Activated CD8-positive, alpha-beta T cell treated with anti-CD3 and anti-CD28 coated beads for 36 hours (primary cell): Measurements from ENCODE around the gene LIN7C. TPM values are rescaled to one million over a fixed set of nuclear protein-coding genes. Genes with fewer than 3 reads are reported as not detected.

ENCODE experiments used
- ATAC-seq: fragments of 200-7000 bp; cut with Tn5 transposase; one replicate; pipeline ENCODE4 v1.10.0; 2021; ENCODE audit warnings: mild to moderate bottlenecking, moderate library complexity
- CTCF ChIA-PET: fragments of 350-600 bp; sonication (Branson Sonifier 250); formaldehyde crosslinking; loops from one replicate; lab custom pipeline; 2021; ENCODE audit warnings: antibody characterized with exemption; lab: Charles Lee
- POLR2A ChIA-PET: fragments of 350-600 bp; sonication (Branson Sonifier 250); formaldehyde crosslinking; loops from one replicate; lab custom pipeline; 2021; ENCODE audit warnings: antibody characterized with exemption; lab: Charles Lee
- DNase-seq: peaks from one replicate; pipeline ENCODE4 v3.0.0-alpha.2; 2020
- H3K27ac Mint-ChIP-seq: one replicate; pipeline ENCODE4 v1.8.0; 2021; ENCODE audit warnings: mild to moderate bottlenecking, mixed read lengths
- H3K27me3 Mint-ChIP-seq: one replicate; pipeline ENCODE4 v1.8.0; 2021; ENCODE audit warnings: mixed read lengths
- H3K36me3 Mint-ChIP-seq: one replicate; pipeline ENCODE4 v1.8.0; 2021; ENCODE audit warnings: low read depth, mixed read lengths
- H3K4me1 Mint-ChIP-seq: one replicate; pipeline ENCODE4 v1.8.0; 2021; ENCODE audit warnings: low read depth, mixed read lengths
- H3K4me3 Mint-ChIP-seq: one replicate; pipeline ENCODE4 v1.8.0; 2021; ENCODE audit warnings: mild to moderate bottlenecking, moderate library complexity, mixed read lengths
- H3K9me3 Mint-ChIP-seq: one replicate; pipeline ENCODE4 v1.8.0; 2021; ENCODE audit warnings: mixed read lengths
- CTCF ChIP-seq: fragments of 200-600 bp; IDR thresholded peaks from one replicate; pipeline ENCODE4 v1.8.0; 2022; ENCODE audit warnings: antibody characterized with exemption, mild to moderate bottlenecking
- intact Hi-C: fragments of 100-400 bp; cut with micrococcal nuclease; formaldehyde crosslinking; loops from one replicate; pipeline ENCODE4 v1.10.0; 2022
- total RNA-seq, 2 experiments: library from RNA; stranded (reverse); gene quantifications; one replicate each; pipeline ENCODE4 v1.2.3, GENCODE V29; 2021

The LIN7C gene
- total RNA-seq, 2 experiments from 2014 or later = 26.9 to 28.9 TPM

GRCh38 chr11:27513389-27513788, 6.8 kb upstream of the LIN7C start:
- Mint-ChIP-seq H3K36me3 (peaks cover 10% of the 10 kb centered on the region), H3K4me3 (no peak overlapping the region), H3K9me3 (peaks cover 3% of the 10 kb centered on the region), H3K27ac (no peak overlapping the region), H3K4me1 (peaks cover 5% of the 10 kb centered on the region), H3K27me3 (no peaks in the 10 kb centered on the region)
- intact Hi-C loops = no loop called here
- no peak for ATAC-seq
- ChIA-PET POLR2A (no interaction called here), CTCF (interaction anchor here (4.6 kb wide), 1 partner anchor 15 kb away, joined by 25 read pairs; no protein-coding TSS in a partner anchor)
- no peak for DNase-seq
- no peak for TF ChIP-seq CTCF

GRCh38 chr11:27512238-27512637, 5.7 kb upstream of the LIN7C start:
- no peak for DNase-seq
- no peak overlapping the region for H3K27ac Mint-ChIP-seq
- intact Hi-C loops = no loop called here
- no peak for ATAC-seq
- ChIA-PET CTCF (interaction anchor here (4.6 kb wide), 1 partner anchor 13 kb away, joined by 25 read pairs; no protein-coding TSS in a partner anchor), POLR2A (no interaction called here)
- H3K4me3 Mint-ChIP-seq = no peak overlapping the region
- no peaks in the 10 kb centered on the region for H3K27me3 Mint-ChIP-seq
- peaks cover 13% of the 10 kb centered on the region for H3K36me3 Mint-ChIP-seq
- TF ChIP-seq CTCF = no peak
- H3K4me1 Mint-ChIP-seq = peaks cover 14% of the 10 kb centered on the region
- peaks cover 3% of the 10 kb centered on the region for H3K9me3 Mint-ChIP-seq

DNA sequence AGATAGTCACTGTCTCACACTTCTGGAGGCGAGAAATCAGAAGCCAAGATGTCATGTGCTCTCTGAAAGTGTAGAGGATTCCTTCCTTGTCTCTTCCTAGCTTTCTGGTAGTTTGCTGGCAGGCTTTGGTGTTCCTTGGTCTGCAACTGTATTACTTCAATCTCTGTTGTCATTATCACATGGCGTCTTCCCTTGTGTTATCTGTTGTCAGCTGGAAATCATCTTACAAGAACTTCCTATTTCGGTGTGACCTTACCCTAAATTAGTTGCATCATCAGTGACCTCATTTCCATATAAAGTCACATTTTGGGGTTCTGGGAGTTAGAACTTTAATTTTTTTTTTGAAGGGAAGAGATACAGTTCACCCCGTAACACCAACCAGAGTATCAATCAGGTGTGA, 3.3 kb upstream of the LIN7C start:
- intact Hi-C loops = loop anchor here (5.0 kb wide), 1 partner anchor 597 kb away; the partner anchor contains the start of genes KIF18A and METTL15
- POLR2A ChIA-PET = no interaction called here
- no peak for TF ChIP-seq CTCF
- CTCF ChIA-PET = interaction anchor here (4.6 kb wide), 1 partner anchor 11 kb away, joined by 25 read pairs; no protein-coding TSS in a partner anchor
- no peak overlapping the region for H3K27ac Mint-ChIP-seq
- DNase-seq (no peak), ATAC-seq (no peak)
- peaks cover 13% of the 10 kb centered on the region for H3K36me3 Mint-ChIP-seq
- no peaks in the 10 kb centered on the region for H3K9me3 Mint-ChIP-seq
- H3K4me1 Mint-ChIP-seq = peaks cover 18% of the 10 kb centered on the region
- no peak overlapping the region for H3K4me3 Mint-ChIP-seq
- H3K27me3 Mint-ChIP-seq = no peaks in the 10 kb centered on the region

DNA sequence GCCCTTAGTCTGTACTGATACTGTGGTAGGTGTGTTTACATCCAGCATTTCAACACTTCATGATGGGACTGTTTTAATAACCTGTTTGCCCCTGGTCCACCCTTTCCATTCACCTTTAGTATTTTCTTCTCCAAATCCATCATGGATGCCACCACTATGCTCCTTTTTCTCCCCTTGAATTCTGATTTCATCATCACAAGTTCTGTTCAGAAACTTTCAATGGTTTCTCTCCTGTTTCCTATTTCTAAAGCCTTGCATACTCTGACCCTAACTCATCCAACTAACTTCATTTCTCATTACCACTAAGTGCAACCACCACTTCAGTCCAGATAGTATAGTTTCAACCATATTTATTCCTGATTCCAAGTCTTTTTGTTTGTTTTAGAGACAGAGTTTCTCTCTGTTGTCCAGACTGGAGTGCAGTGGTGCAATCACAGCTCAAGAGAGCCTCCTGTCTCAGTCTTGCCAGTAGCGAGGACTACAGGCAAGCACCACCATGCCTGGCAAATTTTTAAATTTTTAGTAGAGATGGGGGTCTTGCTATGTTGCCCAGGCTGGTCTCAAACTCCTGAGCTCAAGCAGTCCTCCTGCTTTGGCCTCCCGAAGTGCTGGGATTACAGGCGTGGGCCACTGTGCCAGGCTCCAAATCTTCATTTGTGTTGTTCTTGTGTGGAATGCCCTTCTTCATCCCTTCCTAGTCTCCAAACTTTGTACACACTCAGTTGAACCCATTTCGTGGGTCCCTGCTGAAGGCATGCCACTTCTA, 1.2 kb upstream of the LIN7C start:
- CTCF ChIA-PET = no interaction called here
- H3K9me3 Mint-ChIP-seq = no peaks in the 10 kb centered on the region
- H3K4me1 Mint-ChIP-seq = peaks cover 29% of the 10 kb centered on the region
- H3K4me3 Mint-ChIP-seq = peak overlapping the region; percentile 100
- POLR2A ChIA-PET = interaction anchor here (1.1 kb wide), 1 partner anchor 11 kb away, joined by 6 read pairs; no protein-coding TSS in a partner anchor
- ATAC-seq = no peak
- TF ChIP-seq CTCF = no peak
- intact Hi-C loops = loop anchor here (5.0 kb wide), 1 partner anchor 600 kb away; the partner anchor contains the start of genes KIF18A and METTL15
- DNase-seq = no peak
- no peaks in the 10 kb centered on the region for H3K27me3 Mint-ChIP-seq
- peaks cover 17% of the 10 kb centered on the region for H3K36me3 Mint-ChIP-seq
- H3K27ac Mint-ChIP-seq = peak overlapping the region; percentile 100

DNA sequence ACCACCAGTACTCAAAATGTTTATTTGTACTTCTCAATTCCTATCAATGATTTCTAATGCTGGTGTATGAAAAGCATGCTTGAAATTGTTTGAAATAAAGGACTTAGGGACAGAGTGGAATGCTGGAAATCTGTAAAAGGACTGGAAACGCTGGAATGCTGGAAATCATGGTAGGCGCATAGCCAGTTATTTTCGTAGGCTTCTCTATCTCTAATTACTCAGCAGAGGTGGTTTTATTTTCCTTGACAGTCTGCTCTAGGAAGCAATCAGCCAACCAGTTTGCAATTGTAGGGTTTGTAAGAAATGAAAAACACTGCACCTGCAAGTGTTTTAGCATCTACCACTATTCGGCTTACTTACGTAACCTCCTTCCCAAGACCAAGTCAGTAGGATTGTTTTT, 788 bp downstream of the LIN7C start:
- H3K9me3 Mint-ChIP-seq = no peaks in the 10 kb centered on the region
- POLR2A ChIA-PET = no interaction called here
- peak overlapping the region; percentile 100 for H3K27ac Mint-ChIP-seq
- TF ChIP-seq CTCF = no peak
- DNase-seq (no peak), ATAC-seq (no peak)
- H3K4me3 Mint-ChIP-seq = peak overlapping the region; percentile 100
- CTCF ChIA-PET = interaction anchor here (1.4 kb wide), 1 partner anchor 20 kb away, joined by 5 read pairs; no protein-coding TSS in a partner anchor
- no peaks in the 10 kb centered on the region for H3K27me3 Mint-ChIP-seq
- H3K36me3 Mint-ChIP-seq = peaks cover 17% of the 10 kb centered on the region
- intact Hi-C loops = loop anchor here (5.0 kb wide), 1 partner anchor 602 kb away; the partner anchor contains the start of genes KIF18A and METTL15
- peaks cover 39% of the 10 kb centered on the region for H3K4me1 Mint-ChIP-seq
